K562 (cell line): ENCODE measurements around the gene MRPL19. TPM values are rescaled to one million over a fixed set of nuclear protein-coding genes. Genes with fewer than 3 reads are reported as not detected.

Experiments
- ATAC-seq: fragments of 200-7000 bp; cut with Tn5 transposase; 3 replicates; pipeline ENCODE4 v1.9.1; 2020; ENCODE audit warnings: moderate library complexity
- BruUV-seq: library from RNA; stranded (reverse); fragments of 400-500 nt; replicated peaks from 2 replicates; lab custom pipeline; 2021; lab: Mats Ljungman, UMichigan
- CTCF ChIA-PET: fragments of 300-600 bp; formaldehyde crosslinking; extraction: SDS; loops from one replicate; lab custom pipeline; 2021; ENCODE audit warnings: low intra/inter-chr PET ratio; lab: Yijun Ruan, JAX
- POLR2A ChIA-PET: fragments of 300-600, 350-650 bp; sonication (Branson Sonifier 250); formaldehyde crosslinking; extraction: SDS; loops from one replicate; lab custom pipeline; 2021; ENCODE audit warnings: antibody characterized with exemption, inconsistent platforms; lab: Yijun Ruan, JAX
- DNase-seq, 4 experiments: peaks; one replicate each; pipeline versions ENCODE4 v3.0.0 to v3.0.0-alpha.2; 2011 to 2018; ENCODE audit warnings: low spot score in 3 of 4, mixed read lengths in 3 of 4; ENCODE audit errors: extremely low read depth in 1 of 4
- FAIRE-seq: peaks from 2 replicates; lab custom pipeline; 2011; peaks lifted over from hg19 to GRCh38; lab: Jason Lieb, UNC
- H2AFZ ChIP-seq: 2 replicates; pipeline ENCODE4 v1.6.0; 2011; ENCODE audit warnings: low read depth, low read length, control low read depth, inconsistent platforms
- H3K27ac ChIP-seq: fragments of 200-600 bp; 3 replicates; pipeline ENCODE4 v1.8.0; 2011; ENCODE audit warnings: low read depth, mild to moderate bottlenecking, control low read depth, inconsistent platforms, low read length, moderate library complexity, mixed read lengths; ENCODE audit errors: extremely low read depth
- H3K27me3 ChIP-seq, 2 experiments: fragments of 300-600 bp in 1 of 2; 2 replicates in 1 of 2; 3 replicates in 1 of 2; pipeline versions ENCODE4 v1.6.0 to v1.8.0; 2011; ENCODE audit warnings: inconsistent platforms in 2 of 2, low read length in 2 of 2, mild to moderate bottlenecking in 1 of 2, mixed read lengths in 1 of 2, moderate library complexity in 1 of 2; ENCODE audit not compliant: control insufficient read depth in 2 of 2, insufficient read depth in 2 of 2
- H3K36me3 ChIP-seq: fragments of 300-600 bp; 3 replicates; pipeline ENCODE4 v1.8.0; 2011; ENCODE audit warnings: mild to moderate bottlenecking, low read length, inconsistent platforms; ENCODE audit not compliant: control insufficient read depth, insufficient read depth
- H3K4me1 ChIP-seq, 2 experiments: fragments of 200-600 bp in 1 of 2; replicated peaks in 1 of 2; 2 replicates in 1 of 2; 3 replicates in 1 of 2; pipeline versions ENCODE4 v1.5.1 to v1.8.0; 2011; ENCODE audit warnings: inconsistent platforms in 2 of 2, low read length in 2 of 2, mild to moderate bottlenecking in 1 of 2, mixed read lengths in 1 of 2, moderate library complexity in 1 of 2; ENCODE audit not compliant: control insufficient read depth in 2 of 2, insufficient read depth in 2 of 2
- H3K4me2 ChIP-seq: 2 replicates; pipeline ENCODE4 v1.6.1; 2011; ENCODE audit warnings: low read length, control low read depth, inconsistent platforms, mixed read lengths; ENCODE audit not compliant: insufficient read depth
- H3K4me3 ChIP-seq: fragments of 200-600 bp; sonication (generic), shearing (Covaris generic); 2 replicates; pipeline ENCODE4 v1.5.1; 2016; ENCODE audit warnings: control low read depth, inconsistent platforms
- H3K79me2 ChIP-seq: fragments of 200-600 bp; 3 replicates; pipeline ENCODE4 v1.8.0; 2011; ENCODE audit warnings: low read length, inconsistent platforms; ENCODE audit not compliant: control insufficient read depth, insufficient read depth
- H3K9ac ChIP-seq, 2 experiments: 2 replicates each; pipeline versions ENCODE4 v1.6.0 to v1.6.1; 2011; ENCODE audit warnings: low read depth in 2 of 2, low read length in 2 of 2, control low read depth in 1 of 2, inconsistent platforms in 1 of 2, mild to moderate bottlenecking in 1 of 2, mixed read lengths in 1 of 2; ENCODE audit not compliant: insufficient read depth in 1 of 2
- H3K9me1 ChIP-seq: one replicate; pipeline ENCODE4 v1.6.0; 2011; ENCODE audit warnings: inconsistent platforms, mild to moderate bottlenecking, low read length, moderate library complexity; ENCODE audit not compliant: control insufficient read depth, insufficient read depth
- H3K9me3 ChIP-seq: replicated peaks from 2 replicates; pipeline ENCODE4 v1.5.1; 2011; ENCODE audit warnings: low read depth, low read length, inconsistent platforms; ENCODE audit not compliant: control insufficient read depth, insufficient read depth
- H4K20me1 ChIP-seq: replicated peaks from 2 replicates; pipeline ENCODE4 v1.6.1; 2011; ENCODE audit warnings: low read length, inconsistent platforms, mixed read lengths; ENCODE audit not compliant: control insufficient read depth, insufficient read depth
- GTF2A2 ChIP-seq: IDR thresholded peaks from 2 replicates; pipeline ENCODE4 v1.6.1; 2016; ENCODE audit warnings: mild to moderate bottlenecking, missing genetic modification characterization, missing compliant biosample characterization
- PTRF ChIP-seq: fragments of 450-650 bp; IDR thresholded peaks from 2 replicates; pipeline ENCODE4 v1.6.1; 2016; ENCODE audit warnings: mild to moderate bottlenecking, missing genetic modification characterization, missing compliant biosample characterization
- SMAD4 ChIP-seq: fragments of 250-450 bp; sonication (Bioruptor Pico); conservative IDR thresholded peaks from 2 replicates; pipeline ENCODE4 v1.8.0; 2021; ENCODE audit warnings: inconsistent platforms, mild to moderate bottlenecking, moderate library complexity
- SMARCA4 ChIP-seq: fragments of 450-650 bp; IDR thresholded peaks from 2 replicates; pipeline ENCODE4 v1.6.1; 2016
- SOX6 ChIP-seq: fragments of 450-650 bp; IDR thresholded peaks from 2 replicates; pipeline ENCODE4 v1.6.1; 2014; ENCODE audit warnings: mild to moderate bottlenecking
- ZNF699 ChIP-seq: fragments of 250-450 bp; sonication (Bioruptor Pico); IDR thresholded peaks from 2 replicates; pipeline ENCODE4 v1.8.0; 2021; ENCODE audit warnings: mild to moderate bottlenecking, moderate library complexity; ENCODE audit not compliant: insufficient replicate concordance
- WGBS: fragments of 100-300 bp; shearing (Covaris generic); methylation state at CpG from one replicate; pipeline ENCODE4 v1.1.6; 2016; ENCODE audit warnings: low coverage, mixed read lengths; ENCODE audit not compliant: insufficient coverage; ENCODE audit errors: missing lambda C conversion rate; 5-methylcytosine and 5-hydroxymethylcytosine counted together
- in situ Hi-C: fragments of 300-500 bp; cut with MboI; formaldehyde crosslinking; loops from 4 replicates; pipeline ENCODE4 v1.15.0; 2018; ENCODE audit warnings: inconsistent platforms, mixed read lengths
- intact Hi-C: fragments of 100-400 bp; cut with micrococcal nuclease; formaldehyde crosslinking; loops from 2 replicates; pipeline ENCODE4 v1.14.2; 2022
- polyA plus RNA-seq, 8 experiments: library from polyadenylated mRNA; depleted of rRNA in 4 of 8; stranded (reverse) in 5 of 8; unstranded in 3 of 8; fragments of >200 nt; fragmentation: Nextera tagmentation in 2 of 8; fragmentation: Illumina TruSeq in 1 of 8; extraction: Ambion mirVana in 2 of 8; extraction: Trizol in 1 of 8; gene quantifications; 2 replicates each; pipeline versions ENCODE4 v1.2.1 to v1.2.3, GENCODE V29; 2011 to 2014; ENCODE audit warnings: inconsistent platforms in 1 of 8, missing spikeins in 1 of 8
- total RNA-seq, 7 experiments: library from RNA; depleted of rRNA in 6 of 7; stranded (reverse); fragments of >200 nt in 6 of 7; fragmentation: Illumina TruSeq in 2 of 7; extraction: Trizol in 2 of 7; gene quantifications; 2 replicates each; pipeline versions ENCODE4 v1.2.1 to v1.2.3, GENCODE V29; 2011 to 2021; ENCODE audit warnings: low replicate concordance in 1 of 7
- TF ChIP-seq, protein P1 (sequence below), 2 experiments: fragments of 450-650 bp; IDR thresholded peaks; 2 replicates each; pipeline ENCODE4 v1.6.1; 2018; ENCODE audit warnings: mild to moderate bottlenecking in 2 of 2, low read depth in 1 of 2; ENCODE audit not compliant: partially characterized antibody in 2 of 2
- TF ChIP-seq, protein P2 (sequence below): sonication (generic); formaldehyde crosslinking; IDR thresholded peaks from 2 replicates; pipeline ENCODE4 v1.8.1; 2023; ENCODE audit warnings: mild to moderate bottlenecking, missing genetic modification reagents

Gene MRPL19
- total and polyA plus RNA-seq, 9 of the 15 experiments (the other 6 are each of a cell fraction or from before 2014, with no cell fraction given), result 9.7 to 65.9 (median 56.1) TPM

DNA sequence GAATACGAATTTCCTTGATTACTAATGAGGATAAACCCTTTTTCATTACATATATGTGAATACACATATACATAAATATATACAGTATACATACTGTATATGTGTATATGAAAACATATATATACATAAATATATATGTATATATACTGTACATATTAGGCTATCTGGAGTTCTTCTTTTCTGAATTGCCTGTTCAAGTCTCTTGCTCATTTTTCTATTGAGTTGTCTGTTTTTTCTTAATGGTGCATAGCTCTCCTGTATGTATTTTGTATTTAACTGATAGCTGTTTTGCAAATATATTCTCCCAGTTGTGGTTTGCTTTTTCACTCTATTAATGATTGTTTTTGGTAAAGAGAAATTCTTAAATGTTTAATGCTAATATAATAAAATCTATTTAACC lies 73.0 kb downstream of the MRPL19 start:
- no TSS peak for BruUV-seq
- Histone ChIP-seq H3K9me3 (no peaks in the 10 kb centered on the region), H3K36me3 (no peaks in the 10 kb centered on the region), H3K4me3 (no peak overlapping the region), H3K4me2 (no peak overlapping the region), H3K9me1 (no peaks in the 10 kb centered on the region), H3K79me2 (no peaks in the 10 kb centered on the region), H3K4me1 (peaks cover 0 to 4% of the 10 kb centered on the region in 2 experiments; a peak in 1 of 5 replicates), H3K27ac (no peak overlapping the region), H3K9ac (no peak overlapping the region), H4K20me1 (no peaks in the 10 kb centered on the region), H2AFZ (no peak overlapping the region), H3K27me3 (peaks cover 2 to 13% of the 10 kb centered on the region in 2 experiments; a peak in 4 of 5 replicates)
- no peak for FAIRE-seq
- DNase-seq, result no peak
- TF ChIP-seq PTRF (tag) (no peak), SOX6 (no peak), GTF2A2 (tag) (no peak), ZNF699 (CRISPR knock-in tag) (no peak), SMARCA4 (no peak), SMAD4 (no peak)
- TF ChIP-seq, protein P1, sequence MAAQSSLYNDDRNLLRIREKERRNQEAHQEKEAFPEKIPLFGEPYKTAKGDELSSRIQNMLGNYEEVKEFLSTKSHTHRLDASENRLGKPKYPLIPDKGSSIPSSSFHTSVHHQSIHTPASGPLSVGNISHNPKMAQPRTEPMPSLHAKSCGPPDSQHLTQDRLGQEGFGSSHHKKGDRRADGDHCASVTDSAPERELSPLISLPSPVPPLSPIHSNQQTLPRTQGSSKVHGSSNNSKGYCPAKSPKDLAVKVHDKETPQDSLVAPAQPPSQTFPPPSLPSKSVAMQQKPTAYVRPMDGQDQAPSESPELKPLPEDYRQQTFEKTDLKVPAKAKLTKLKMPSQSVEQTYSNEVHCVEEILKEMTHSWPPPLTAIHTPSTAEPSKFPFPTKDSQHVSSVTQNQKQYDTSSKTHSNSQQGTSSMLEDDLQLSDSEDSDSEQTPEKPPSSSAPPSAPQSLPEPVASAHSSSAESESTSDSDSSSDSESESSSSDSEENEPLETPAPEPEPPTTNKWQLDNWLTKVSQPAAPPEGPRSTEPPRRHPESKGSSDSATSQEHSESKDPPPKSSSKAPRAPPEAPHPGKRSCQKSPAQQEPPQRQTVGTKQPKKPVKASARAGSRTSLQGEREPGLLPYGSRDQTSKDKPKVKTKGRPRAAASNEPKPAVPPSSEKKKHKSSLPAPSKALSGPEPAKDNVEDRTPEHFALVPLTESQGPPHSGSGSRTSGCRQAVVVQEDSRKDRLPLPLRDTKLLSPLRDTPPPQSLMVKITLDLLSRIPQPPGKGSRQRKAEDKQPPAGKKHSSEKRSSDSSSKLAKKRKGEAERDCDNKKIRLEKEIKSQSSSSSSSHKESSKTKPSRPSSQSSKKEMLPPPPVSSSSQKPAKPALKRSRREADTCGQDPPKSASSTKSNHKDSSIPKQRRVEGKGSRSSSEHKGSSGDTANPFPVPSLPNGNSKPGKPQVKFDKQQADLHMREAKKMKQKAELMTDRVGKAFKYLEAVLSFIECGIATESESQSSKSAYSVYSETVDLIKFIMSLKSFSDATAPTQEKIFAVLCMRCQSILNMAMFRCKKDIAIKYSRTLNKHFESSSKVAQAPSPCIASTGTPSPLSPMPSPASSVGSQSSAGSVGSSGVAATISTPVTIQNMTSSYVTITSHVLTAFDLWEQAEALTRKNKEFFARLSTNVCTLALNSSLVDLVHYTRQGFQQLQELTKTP (IDR thresholded peaks at IDR 0.05; ENCODE audit: low read depth in 1 of 2, partially characterized antibody in 2 of 2), result peak in 1 of 2 experiments; percentile 95
- TF ChIP-seq, protein P2, sequence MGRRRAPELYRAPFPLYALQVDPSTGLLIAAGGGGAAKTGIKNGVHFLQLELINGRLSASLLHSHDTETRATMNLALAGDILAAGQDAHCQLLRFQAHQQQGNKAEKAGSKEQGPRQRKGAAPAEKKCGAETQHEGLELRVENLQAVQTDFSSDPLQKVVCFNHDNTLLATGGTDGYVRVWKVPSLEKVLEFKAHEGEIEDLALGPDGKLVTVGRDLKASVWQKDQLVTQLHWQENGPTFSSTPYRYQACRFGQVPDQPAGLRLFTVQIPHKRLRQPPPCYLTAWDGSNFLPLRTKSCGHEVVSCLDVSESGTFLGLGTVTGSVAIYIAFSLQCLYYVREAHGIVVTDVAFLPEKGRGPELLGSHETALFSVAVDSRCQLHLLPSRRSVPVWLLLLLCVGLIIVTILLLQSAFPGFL (CRISPR knock-in tag), result no peak
- 0% methylated on average over 1 of the region's 1 CpG for WGBS
- ChIA-PET POLR2A (interaction anchor here (0.6 kb wide), 1 partner anchor 127 kb away, joined by 4 read pairs; no protein-coding TSS in a partner anchor), CTCF (no interaction called here)
- no peak for ATAC-seq
- in situ Hi-C loops (no loop called here), intact Hi-C loops (no loop called here)
